Activated T-cell treated with anti-CD3 and anti-CD28 coated beads for 4 hours (primary cell): ENCODE data around the gene MED25.

Experiments
- DNase-seq: peaks from one replicate; pipeline ENCODE4 v3.0.0-alpha.2; 2020

Gene MED25

GRCh38 chr19:49799271-49799797 lies 18.8 kb upstream of the MED25 start:
- no peak for DNase-seq

- DNase-seq, result no peak
Measured at GRCh38 chr19:49799798-49800376, 18.2 kb upstream of the MED25 start.

GRCh38 chr19:49800771-49801170 lies 17.3 kb upstream of the MED25 start:
- DNase-seq, result no peak

GRCh38 chr19:49801401-49801888 lies 16.6 kb upstream of the MED25 start:
- no peak for DNase-seq

- no peak for DNase-seq
Measured at GRCh38 chr19:49801966-49802661, 16.0 kb upstream of the MED25 start.

GRCh38 chr19:49802836-49803528 lies 15.1 kb upstream of the MED25 start:
- DNase-seq, result no peak

- no peak for DNase-seq
Measured at GRCh38 chr19:49803529-49803856, 14.6 kb upstream of the MED25 start.

- no peak for DNase-seq
Measured at GRCh38 chr19:49805822-49806619, 12.1 kb upstream of the MED25 start.

GRCh38 chr19:49806620-49806959 lies 11.5 kb upstream of the MED25 start:
- no peak for DNase-seq

- no peak for DNase-seq
Measured at GRCh38 chr19:49807058-49807903, 10.8 kb upstream of the MED25 start.

GRCh38 chr19:49807904-49808675 lies 10.0 kb upstream of the MED25 start:
- DNase-seq, result no peak

GRCh38 chr19:49808711-49809159 lies 9.4 kb upstream of the MED25 start:
- peak; percentile 83 for DNase-seq

GRCh38 chr19:49809160-49809940 lies 8.7 kb upstream of the MED25 start:
- DNase-seq, result peak; percentile 24

- no peak for DNase-seq
Measured at GRCh38 chr19:49809941-49810389, 8.1 kb upstream of the MED25 start.

GRCh38 chr19:49811328-49811727 lies 6.8 kb upstream of the MED25 start:
- DNase-seq, result no peak

- no peak for DNase-seq
Measured at GRCh38 chr19:49812452-49812996, 5.6 kb upstream of the MED25 start.

GRCh38 chr19:49812997-49813861 lies 4.9 kb upstream of the MED25 start, which contains the start of gene FUZ:
Gene FUZ (minus strand): TSS chr19:49813292. CDS start chr19:49813106, 186 bp downstream.
- peak; percentile 80 for DNase-seq

- no peak for DNase-seq
Measured at GRCh38 chr19:49814010-49814409, 4.1 kb upstream of the MED25 start.

GRCh38 chr19:49816590-49816989 lies 1.5 kb upstream of the MED25 start:
- no peak for DNase-seq
